Hepatocyte (in vitro differentiated cells): ENCODE data around the gene OBSCN. TPM values are rescaled to one million over a fixed set of nuclear protein-coding genes. Genes with fewer than 3 reads are reported as not detected.

ENCODE experiments used
- DNase-seq: peaks from one replicate; pipeline ENCODE4 v3.0.0-alpha.2; 2016; ENCODE audit warnings: low spot score
- H2AFZ ChIP-seq: fragments of 200-600 bp; sonication (generic); 2 replicates; pipeline ENCODE4 v1.6.0; 2016; ENCODE audit warnings: antibody characterized with exemption, mild to moderate bottlenecking
- H3K27ac ChIP-seq: fragments of 200-600 bp; sonication (generic); 2 replicates; pipeline ENCODE4 v1.5.1; 2016; ENCODE audit warnings: mild to moderate bottlenecking
- H3K27me3 ChIP-seq: fragments of 200-600 bp; sonication (generic); 2 replicates; pipeline ENCODE4 v1.6.1; 2016
- H3K36me3 ChIP-seq: fragments of 200-600 bp; sonication (generic); replicated peaks from 2 replicates; pipeline ENCODE4 v1.5.1; 2016; ENCODE audit warnings: low read depth; ENCODE audit not compliant: insufficient read depth
- H3K4me1 ChIP-seq: fragments of 200-600 bp; sonication (generic); 2 replicates; pipeline ENCODE4 v1.5.1; 2016; ENCODE audit warnings: mild to moderate bottlenecking, moderate library complexity; ENCODE audit not compliant: insufficient read depth
- H3K4me2 ChIP-seq: fragments of 200-600 bp; sonication (generic); 2 replicates; pipeline ENCODE4 v1.6.0; 2016
- H3K4me3 ChIP-seq: fragments of 200-600 bp; sonication (generic); 2 replicates; pipeline ENCODE4 v1.5.1; 2016; ENCODE audit warnings: mild to moderate bottlenecking
- H3K79me2 ChIP-seq: fragments of 200-600 bp; sonication (generic); 2 replicates; pipeline ENCODE4 v1.6.0; 2017; ENCODE audit warnings: mild to moderate bottlenecking
- H3K9me2 ChIP-seq: fragments of 200-600 bp; sonication (generic); replicated peaks from 2 replicates; pipeline ENCODE4 v1.6.0; 2017; ENCODE audit warnings: mild to moderate bottlenecking; ENCODE audit not compliant: insufficient read depth
- H3K9me3 ChIP-seq: fragments of 200-600 bp; sonication (generic); 2 replicates; pipeline ENCODE4 v1.5.1; 2016; ENCODE audit warnings: low read depth, mild to moderate bottlenecking
- H4K20me1 ChIP-seq: fragments of 200-600 bp; sonication (generic); 2 replicates; pipeline ENCODE4 v1.6.0; 2016; ENCODE audit warnings: mild to moderate bottlenecking; ENCODE audit not compliant: insufficient read depth, poor library complexity, severe bottlenecking
- CTCF ChIP-seq: fragments of 200-600 bp; sonication (generic); IDR thresholded peaks from 2 replicates; pipeline ENCODE4 v1.5.1; 2016; ENCODE audit warnings: antibody characterized with exemption, mild to moderate bottlenecking; ENCODE audit not compliant: poor library complexity
- EZH2 ChIP-seq: fragments of 200-600 bp; sonication (generic); IDR thresholded peaks from 2 replicates; pipeline ENCODE4 v1.6.1; 2016; ENCODE audit warnings: antibody characterized with exemption, mild to moderate bottlenecking, borderline replicate concordance
- EZH2phosphoT487 ChIP-seq: fragments of 200-600 bp; sonication (generic); IDR thresholded peaks from one replicate; pipeline ENCODE4 v1.6.1; 2018; ENCODE audit warnings: antibody characterized with exemption, mild to moderate bottlenecking, low read depth, moderate library complexity; ENCODE audit not compliant: unreplicated experiment, severe bottlenecking
- WGBS: methylation state at CpG from one replicate; pipeline ENCODE4 v1.1.6; 2016; ENCODE audit warnings: low lambda C conversion rate; ENCODE audit errors: missing lambda C conversion rate; 5-methylcytosine and 5-hydroxymethylcytosine counted together
- polyA plus RNA-seq: library from polyadenylated mRNA; unstranded; fragments of >200 nt; fragmentation: Nextera tagmentation; extraction: Ambion mirVana; gene quantifications from 2 replicates; pipeline ENCODE4 v1.2.1, GENCODE V29; 2016
- total RNA-seq: library from RNA; depleted of rRNA; stranded (reverse); fragments of >200 nt; gene quantifications from 2 replicates; pipeline ENCODE4 v1.2.3, GENCODE V29; 2014

Gene OBSCN
- total and polyA plus RNA-seq, 2 experiments from 2014 or later = 15.0 to 22.4 TPM

GRCh38 chr1:228415221-228415620 lies 207.4 kb downstream of the OBSCN start:
- no peak for DNase-seq
- H3K4me2 ChIP-seq = peak overlapping the region; percentile 100
- H3K36me3 ChIP-seq = no peaks in the 10 kb centered on the region
- H3K27ac ChIP-seq = no peak overlapping the region
- H3K4me1 ChIP-seq = peaks cover 20% of the 10 kb centered on the region
- H3K27me3 ChIP-seq = no peaks in the 10 kb centered on the region
- H3K9me2 ChIP-seq = no peaks in the 10 kb centered on the region
- no peak overlapping the region for H2AFZ ChIP-seq
- TF ChIP-seq EZH2 (no peak), EZH2phosphoT487 (no peak), CTCF (no peak)
- no peak overlapping the region for H3K4me3 ChIP-seq
- 68% methylated on average over 4 of the region's 7 CpGs for WGBS
- no peaks in the 10 kb centered on the region for H4K20me1 ChIP-seq
- no peaks in the 10 kb centered on the region for H3K79me2 ChIP-seq
- H3K9me3 ChIP-seq = no peaks in the 10 kb centered on the region

GRCh38 chr1:228415853-228416216 lies 208.0 kb downstream of the OBSCN start:
- Histone ChIP-seq H3K9me3 (no peaks in the 10 kb centered on the region), H3K27me3 (no peaks in the 10 kb centered on the region)
- WGBS = 20% methylated on average over 23 of the region's 23 CpGs

GRCh38 chr1:228416217-228416933 lies 208.5 kb downstream of the OBSCN start, which contains the start of gene TRIM17:
TSS of gene TRIM17 (minus strand) at chr1:228416861. CDS start at chr1:228415072, 1,789 bp downstream.
- H3K9me2 ChIP-seq = no peaks in the 10 kb centered on the region
- H3K79me2 ChIP-seq = no peaks in the 10 kb centered on the region
- no peak for TF ChIP-seq EZH2phosphoT487
- no peak for TF ChIP-seq EZH2
- TF ChIP-seq CTCF = peak; percentile 51
- peaks cover 20% of the 10 kb centered on the region for H3K4me1 ChIP-seq
- H3K36me3 ChIP-seq = no peaks in the 10 kb centered on the region
- no peaks in the 10 kb centered on the region for H3K9me3 ChIP-seq
- H2AFZ ChIP-seq = peak within 1 kb of the TSS; percentile 58
- H3K27me3 ChIP-seq = no peaks in the 10 kb centered on the region
- WGBS = under 1% methylated on average over 27 of the region's 59 CpGs
- no peak within 1 kb of the TSS for H3K27ac ChIP-seq
- no peaks in the 10 kb centered on the region for H4K20me1 ChIP-seq
- peak within 1 kb of the TSS; percentile 78 for H3K4me3 ChIP-seq
- DNase-seq = peak; percentile 77
- H3K4me2 ChIP-seq = peak within 1 kb of the TSS; percentile 100

More at GRCh38 chr1:228415853-228416216, 208.0 kb downstream of the OBSCN start:
- Histone ChIP-seq H4K20me1 (no peaks in the 10 kb centered on the region), H3K4me2 (peak overlapping the region; percentile 100), H3K9me2 (no peaks in the 10 kb centered on the region), H2AFZ (peak overlapping the region; percentile 58), H3K4me1 (peaks cover 20% of the 10 kb centered on the region), H3K4me3 (peak overlapping the region; percentile 78), H3K79me2 (no peaks in the 10 kb centered on the region), H3K36me3 (no peaks in the 10 kb centered on the region), H3K27ac (no peak overlapping the region)
- TF ChIP-seq EZH2 = no peak
- TF ChIP-seq EZH2phosphoT487 = no peak
- TF ChIP-seq CTCF = no peak
- no peak for DNase-seq
